GM21528 (cell line): ENCODE measurements around the gene TTBK1.

Experiments used
- ATAC-seq: cut with Tn5 transposase; IDR thresholded peaks from one replicate; pipeline ENCODE4 v1.9.1; 2021; ENCODE audit warnings: mild to moderate bottlenecking, moderate library complexity; ENCODE audit not compliant: unreplicated experiment, low FRiP score

TTBK1 gene

GRCh38 chr6:43269273-43270007, 26.2 kb downstream of the TTBK1 start:
- ATAC-seq = no peak

GRCh38 chr6:43271103-43271815, 28.0 kb downstream of the TTBK1 start:
- ATAC-seq = no peak

GRCh38 chr6:43271944-43272343, 28.7 kb downstream of the TTBK1 start:
- ATAC-seq = no peak

- no peak for ATAC-seq
These were observed 30.4 kb downstream of the TTBK1 start for GRCh38 chr6:43273707-43274106.

GRCh38 chr6:43274127-43274915, 31.0 kb downstream of the TTBK1 start:
- ATAC-seq = no peak

GRCh38 chr6:43274916-43275597, 31.8 kb downstream of the TTBK1 start:
- no peak for ATAC-seq

- no peak for ATAC-seq
These were observed 32.7 kb downstream of the TTBK1 start for GRCh38 chr6:43275801-43276576.

- no peak for ATAC-seq
These were observed 33.5 kb downstream of the TTBK1 start for GRCh38 chr6:43276577-43277305.

- ATAC-seq = no peak
These were observed 34.0 kb downstream of the TTBK1 start for GRCh38 chr6:43277306-43277642.

- ATAC-seq = no peak
These were observed 34.6 kb downstream of the TTBK1 start for GRCh38 chr6:43277643-43278523.

- ATAC-seq = no peak
These were observed 35.3 kb downstream of the TTBK1 start for GRCh38 chr6:43278524-43279078.

GRCh38 chr6:43280234-43280633, 37.0 kb downstream of the TTBK1 start:
- no peak for ATAC-seq

GRCh38 chr6:43282060-43282459, 38.8 kb downstream of the TTBK1 start:
- ATAC-seq = no peak

- ATAC-seq = no peak
These were observed 39.6 kb downstream of the TTBK1 start for GRCh38 chr6:43282636-43283513.

- no peak for ATAC-seq
These were observed 40.2 kb downstream of the TTBK1 start for GRCh38 chr6:43283514-43283901.

- ATAC-seq = no peak
These were observed 40.6 kb downstream of the TTBK1 start for GRCh38 chr6:43283905-43284304.
